Liver (tissue), 9 donors: ENCODE data around the gene FKBP9. TPM values are rescaled to one million over a fixed set of nuclear protein-coding genes. Genes with fewer than 3 reads are reported as not detected.

ENCODE experiments used
- DNase-seq: peaks from one replicate; pipeline ENCODE4 v3.0.0-alpha.2; 2017; ENCODE audit warnings: low spot score
- H3K27ac ChIP-seq, 2 donors: one replicate each; pipeline ENCODE4 v1.7.0; 2013; ENCODE audit warnings: inconsistent platforms in 2 of 2, low read length in 2 of 2, control low read depth in 1 of 2, low read depth in 1 of 2, mild to moderate bottlenecking in 1 of 2
- H3K27me3 ChIP-seq, 4 donors: one replicate each; pipeline versions ENCODE4 v1.6.1 to v1.7.0; 2013; ENCODE audit warnings: low read length in 3 of 4, inconsistent platforms in 1 of 4, mild to moderate bottlenecking in 1 of 4, moderate library complexity in 1 of 4; ENCODE audit not compliant: control insufficient read depth in 4 of 4, insufficient read depth in 4 of 4
- H3K36me3 ChIP-seq, 4 donors: one replicate each; pipeline versions ENCODE4 v1.6.1 to v1.7.0; 2013; ENCODE audit warnings: low read length in 3 of 4, mild to moderate bottlenecking in 3 of 4, low read depth in 1 of 4, moderate library complexity in 1 of 4; ENCODE audit not compliant: control insufficient read depth in 4 of 4, insufficient read depth in 3 of 4
- H3K4me1 ChIP-seq, 4 donors: one replicate each; pipeline versions ENCODE4 v1.6.1 to v1.7.0; 2013; ENCODE audit warnings: low read length in 3 of 4, mild to moderate bottlenecking in 3 of 4, moderate library complexity in 1 of 4; ENCODE audit not compliant: control insufficient read depth in 4 of 4, insufficient read depth in 4 of 4
- H3K4me3 ChIP-seq, 3 donors: one replicate each; pipeline versions ENCODE4 v1.6.1 to v1.7.0; 2013; ENCODE audit warnings: low read length in 3 of 3, control low read depth in 1 of 3, low read depth in 1 of 3, mild to moderate bottlenecking in 1 of 3
- H3K9ac ChIP-seq, 2 donors: one replicate each; pipeline ENCODE4 v1.7.0; 2013; ENCODE audit warnings: low read length in 2 of 2, mild to moderate bottlenecking in 2 of 2, moderate library complexity in 2 of 2, control low read depth in 1 of 2, low read depth in 1 of 2
- H3K9me3 ChIP-seq, 4 donors: one replicate each; pipeline versions ENCODE4 v1.6.1 to v1.7.0; 2013; ENCODE audit warnings: low read length in 3 of 4; ENCODE audit not compliant: control insufficient read depth in 4 of 4
- EGR1 ChIP-seq, 2 donors: IDR thresholded peaks; 2 replicates each; pipeline ENCODE4 v1.6.1; 2016 to 2018; ENCODE audit warnings: antibody characterized with exemption in 2 of 2, low read depth in 2 of 2
- FOXA1 ChIP-seq: IDR thresholded peaks from 2 replicates; pipeline ENCODE4 v1.6.1; 2016; ENCODE audit warnings: antibody characterized with exemption
- FOXA2 ChIP-seq: IDR thresholded peaks from 2 replicates; pipeline ENCODE4 v1.6.1; 2016; ENCODE audit warnings: antibody characterized with exemption
- GABPA ChIP-seq, 2 donors: IDR thresholded peaks in 1 of 2; conservative IDR thresholded peaks in 1 of 2; 2 replicates each; pipeline ENCODE4 v1.6.1; 2016; ENCODE audit warnings: antibody characterized with exemption in 2 of 2, mild to moderate bottlenecking in 1 of 2, moderate library complexity in 1 of 2
- HNF4A ChIP-seq, 2 donors: conservative IDR thresholded peaks; 2 replicates each; pipeline ENCODE4 v1.6.1; 2016; ENCODE audit warnings: antibody characterized with exemption in 2 of 2, mild to moderate bottlenecking in 2 of 2
- HNF4G ChIP-seq: IDR thresholded peaks from 2 replicates; pipeline ENCODE4 v1.6.1; 2016; ENCODE audit warnings: antibody characterized with exemption
- JUND ChIP-seq, 2 donors: IDR thresholded peaks; 2 replicates each; pipeline ENCODE4 v1.6.1; 2016; ENCODE audit warnings: antibody characterized with exemption in 2 of 2
- NR2F2 ChIP-seq: IDR thresholded peaks from 2 replicates; pipeline ENCODE4 v1.6.1; 2016; ENCODE audit warnings: antibody characterized with exemption
- RAD21 ChIP-seq, 2 donors: IDR thresholded peaks; 2 replicates each; pipeline ENCODE4 v1.6.1; 2016; ENCODE audit warnings: antibody characterized with exemption in 2 of 2, mild to moderate bottlenecking in 2 of 2
- RXRA ChIP-seq, 2 donors: IDR thresholded peaks; 2 replicates each; pipeline ENCODE4 v1.6.1; 2017 to 2018; ENCODE audit warnings: antibody characterized with exemption in 2 of 2, mild to moderate bottlenecking in 1 of 2
- SP1 ChIP-seq: IDR thresholded peaks from 2 replicates; pipeline ENCODE4 v1.6.1; 2018; ENCODE audit warnings: antibody characterized with exemption, mild to moderate bottlenecking
- TAF1 ChIP-seq: conservative IDR thresholded peaks from 2 replicates; pipeline ENCODE4 v1.6.1; 2016; ENCODE audit warnings: antibody characterized with exemption, mild to moderate bottlenecking
- YY1 ChIP-seq: IDR thresholded peaks from 2 replicates; pipeline ENCODE4 v1.6.1; 2016; ENCODE audit warnings: antibody characterized with exemption, mild to moderate bottlenecking
- WGBS: extraction: QIAGEN DNeasy Blood & Tissue Kit; methylation state at CpG from one replicate; pipeline ENCODE4 v1.1.7; 2013; 5-methylcytosine and 5-hydroxymethylcytosine counted together
- polyA plus RNA-seq, 2 donors: library from polyadenylated mRNA; stranded (reverse) in 1 of 2; unstranded in 1 of 2; fragments of 200-250 nt in 1 of 2; fragments of >200 nt in 1 of 2; fragmentation: Nextera tagmentation in 1 of 2; extraction: Ambion mirVana in 1 of 2; gene quantifications; one replicate each; pipeline versions ENCODE4 v1.2.1 to v1.2.3, GENCODE V29; 2013 to 2015
- total RNA-seq, 2 donors: library from RNA; depleted of rRNA; stranded (reverse); fragments of >200 nt; gene quantifications; one replicate each; pipeline ENCODE4 v1.2.3, GENCODE V29; 2014
- TF ChIP-seq, protein P1 (sequence below): IDR thresholded peaks from 2 replicates; pipeline ENCODE4 v1.6.1; 2016; ENCODE audit warnings: antibody characterized with exemption
- TF ChIP-seq, protein P2 (sequence below): IDR thresholded peaks from 2 replicates; pipeline ENCODE4 v1.6.1; 2016; ENCODE audit warnings: antibody characterized with exemption, mild to moderate bottlenecking
- TF ChIP-seq, protein P3 (sequence below): fragments of 150-350 bp; IDR thresholded peaks from 2 replicates; pipeline ENCODE4 v1.5.1; 2017; ENCODE audit warnings: improper control_type of control experiment, low read depth, low read length; ENCODE audit not compliant: missing input control
- TF ChIP-seq, protein P4 (sequence below): IDR thresholded peaks from 2 replicates; pipeline ENCODE4 v1.6.1; 2016; ENCODE audit warnings: antibody characterized with exemption
- TF ChIP-seq, protein P5 (sequence below): IDR thresholded peaks from 2 replicates; pipeline ENCODE4 v1.6.1; 2016; ENCODE audit warnings: antibody characterized with exemption
- donor health status: healthy.
- donor health status: healthy.
- donor health status: healthy.
- donor health status: healthy.
- donor health status: healthy.

FKBP9 gene
- total and polyA plus RNA-seq, 4 donors: 13.7 to 44.8 (median 20.2) TPM

DNA sequence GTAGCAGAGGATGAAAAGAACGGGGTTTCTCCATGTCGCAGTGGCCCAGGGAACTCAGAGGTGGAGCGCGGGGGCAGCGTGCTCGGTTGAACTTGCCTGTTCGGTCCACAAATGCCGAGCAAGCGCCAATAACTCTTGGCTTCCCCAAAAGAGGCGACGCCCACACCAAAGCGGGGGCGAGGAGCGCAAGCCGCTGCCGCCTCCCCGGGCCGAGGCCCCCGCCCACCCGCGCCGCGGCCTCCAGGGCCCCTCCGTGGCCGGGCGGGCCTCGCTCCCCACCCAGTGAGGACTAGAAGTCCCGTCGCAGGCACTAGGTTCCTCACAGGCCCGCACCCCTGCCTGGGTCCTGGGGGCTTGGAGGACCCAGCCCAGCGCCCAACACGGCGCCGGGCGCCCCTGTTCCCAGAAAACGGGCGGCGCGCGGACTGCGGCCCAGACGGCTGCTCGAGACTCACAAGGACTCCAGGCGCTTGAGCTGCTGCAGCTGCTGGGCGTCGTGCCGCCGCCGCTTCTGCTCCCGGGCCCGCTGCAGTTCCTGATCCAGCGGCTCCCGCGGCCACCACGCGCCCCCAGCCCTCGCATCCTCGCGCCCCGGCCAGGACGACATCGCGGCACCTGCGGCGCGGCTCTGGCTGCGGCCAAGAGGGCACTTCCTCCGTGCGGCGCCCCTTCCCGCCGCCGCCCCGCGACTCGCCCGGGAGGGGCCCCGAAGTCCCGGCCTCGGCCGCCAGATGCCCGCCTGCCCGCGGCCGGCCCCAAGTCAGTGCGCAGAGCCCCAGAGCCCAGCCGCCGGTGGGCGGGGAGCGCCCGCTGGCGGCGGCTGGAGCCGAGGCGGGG, 14.6 kb upstream of the FKBP9 start:
- peaks cover 0 to 11% (median 4%) of the 10 kb centered on the region in 4 donors for H3K4me1 ChIP-seq
- H3K27ac ChIP-seq: peak overlapping the region; percentile 86 to 91

More for the DNA sequence above, 14.6 kb upstream of the FKBP9 start:
- H3K9me3 ChIP-seq: peaks cover 0 to 2% (median 0%) of the 10 kb centered on the region in 4 donors
- peak overlapping the region; percentile 51 to 83 (median 83) for H3K4me3 ChIP-seq
- H3K27me3 ChIP-seq: no peaks in the 10 kb centered on the region
- DNase-seq: peak; percentile 81
- TF ChIP-seq GABPA (IDR thresholded peaks at IDR 0.05 in 1 of 2, conservative IDR thresholded peaks at IDR 0.05 in 1 of 2): no peak
- TF ChIP-seq RAD21 (IDR thresholded peaks at IDR 0.05): peak; percentile 61 to 62
- no peak for TF ChIP-seq HNF4A (conservative IDR thresholded peaks at IDR 0.05)
- peak in 1 of 2 donors; percentile 73 for TF ChIP-seq EGR1 (IDR thresholded peaks at IDR 0.05; ENCODE audit: low read depth in 2 of 2)
- TF ChIP-seq HNF4G: no peak
- TF ChIP-seq, protein P1, sequence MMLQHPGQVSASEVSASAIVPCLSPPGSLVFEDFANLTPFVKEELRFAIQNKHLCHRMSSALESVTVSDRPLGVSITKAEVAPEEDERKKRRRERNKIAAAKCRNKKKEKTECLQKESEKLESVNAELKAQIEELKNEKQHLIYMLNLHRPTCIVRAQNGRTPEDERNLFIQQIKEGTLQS: no peak
- TF ChIP-seq NR2F2: no peak
- no peak for TF ChIP-seq FOXA1
- TF ChIP-seq, protein P2, sequence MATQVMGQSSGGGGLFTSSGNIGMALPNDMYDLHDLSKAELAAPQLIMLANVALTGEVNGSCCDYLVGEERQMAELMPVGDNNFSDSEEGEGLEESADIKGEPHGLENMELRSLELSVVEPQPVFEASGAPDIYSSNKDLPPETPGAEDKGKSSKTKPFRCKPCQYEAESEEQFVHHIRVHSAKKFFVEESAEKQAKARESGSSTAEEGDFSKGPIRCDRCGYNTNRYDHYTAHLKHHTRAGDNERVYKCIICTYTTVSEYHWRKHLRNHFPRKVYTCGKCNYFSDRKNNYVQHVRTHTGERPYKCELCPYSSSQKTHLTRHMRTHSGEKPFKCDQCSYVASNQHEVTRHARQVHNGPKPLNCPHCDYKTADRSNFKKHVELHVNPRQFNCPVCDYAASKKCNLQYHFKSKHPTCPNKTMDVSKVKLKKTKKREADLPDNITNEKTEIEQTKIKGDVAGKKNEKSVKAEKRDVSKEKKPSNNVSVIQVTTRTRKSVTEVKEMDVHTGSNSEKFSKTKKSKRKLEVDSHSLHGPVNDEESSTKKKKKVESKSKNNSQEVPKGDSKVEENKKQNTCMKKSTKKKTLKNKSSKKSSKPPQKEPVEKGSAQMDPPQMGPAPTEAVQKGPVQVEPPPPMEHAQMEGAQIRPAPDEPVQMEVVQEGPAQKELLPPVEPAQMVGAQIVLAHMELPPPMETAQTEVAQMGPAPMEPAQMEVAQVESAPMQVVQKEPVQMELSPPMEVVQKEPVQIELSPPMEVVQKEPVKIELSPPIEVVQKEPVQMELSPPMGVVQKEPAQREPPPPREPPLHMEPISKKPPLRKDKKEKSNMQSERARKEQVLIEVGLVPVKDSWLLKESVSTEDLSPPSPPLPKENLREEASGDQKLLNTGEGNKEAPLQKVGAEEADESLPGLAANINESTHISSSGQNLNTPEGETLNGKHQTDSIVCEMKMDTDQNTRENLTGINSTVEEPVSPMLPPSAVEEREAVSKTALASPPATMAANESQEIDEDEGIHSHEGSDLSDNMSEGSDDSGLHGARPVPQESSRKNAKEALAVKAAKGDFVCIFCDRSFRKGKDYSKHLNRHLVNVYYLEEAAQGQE: no peak
- no peak for TF ChIP-seq YY1
- TF ChIP-seq, protein P3, sequence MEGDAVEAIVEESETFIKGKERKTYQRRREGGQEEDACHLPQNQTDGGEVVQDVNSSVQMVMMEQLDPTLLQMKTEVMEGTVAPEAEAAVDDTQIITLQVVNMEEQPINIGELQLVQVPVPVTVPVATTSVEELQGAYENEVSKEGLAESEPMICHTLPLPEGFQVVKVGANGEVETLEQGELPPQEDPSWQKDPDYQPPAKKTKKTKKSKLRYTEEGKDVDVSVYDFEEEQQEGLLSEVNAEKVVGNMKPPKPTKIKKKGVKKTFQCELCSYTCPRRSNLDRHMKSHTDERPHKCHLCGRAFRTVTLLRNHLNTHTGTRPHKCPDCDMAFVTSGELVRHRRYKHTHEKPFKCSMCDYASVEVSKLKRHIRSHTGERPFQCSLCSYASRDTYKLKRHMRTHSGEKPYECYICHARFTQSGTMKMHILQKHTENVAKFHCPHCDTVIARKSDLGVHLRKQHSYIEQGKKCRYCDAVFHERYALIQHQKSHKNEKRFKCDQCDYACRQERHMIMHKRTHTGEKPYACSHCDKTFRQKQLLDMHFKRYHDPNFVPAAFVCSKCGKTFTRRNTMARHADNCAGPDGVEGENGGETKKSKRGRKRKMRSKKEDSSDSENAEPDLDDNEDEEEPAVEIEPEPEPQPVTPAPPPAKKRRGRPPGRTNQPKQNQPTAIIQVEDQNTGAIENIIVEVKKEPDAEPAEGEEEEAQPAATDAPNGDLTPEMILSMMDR: peak; percentile 59
- no peak for TF ChIP-seq JUND (IDR thresholded peaks at IDR 0.05)
- TF ChIP-seq SP1: no peak
- TF ChIP-seq, protein P4, sequence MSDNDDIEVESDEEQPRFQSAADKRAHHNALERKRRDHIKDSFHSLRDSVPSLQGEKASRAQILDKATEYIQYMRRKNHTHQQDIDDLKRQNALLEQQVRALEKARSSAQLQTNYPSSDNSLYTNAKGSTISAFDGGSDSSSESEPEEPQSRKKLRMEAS: no peak
- TF ChIP-seq FOXA2: no peak
- no peak for TF ChIP-seq TAF1
- TF ChIP-seq, protein P5, sequence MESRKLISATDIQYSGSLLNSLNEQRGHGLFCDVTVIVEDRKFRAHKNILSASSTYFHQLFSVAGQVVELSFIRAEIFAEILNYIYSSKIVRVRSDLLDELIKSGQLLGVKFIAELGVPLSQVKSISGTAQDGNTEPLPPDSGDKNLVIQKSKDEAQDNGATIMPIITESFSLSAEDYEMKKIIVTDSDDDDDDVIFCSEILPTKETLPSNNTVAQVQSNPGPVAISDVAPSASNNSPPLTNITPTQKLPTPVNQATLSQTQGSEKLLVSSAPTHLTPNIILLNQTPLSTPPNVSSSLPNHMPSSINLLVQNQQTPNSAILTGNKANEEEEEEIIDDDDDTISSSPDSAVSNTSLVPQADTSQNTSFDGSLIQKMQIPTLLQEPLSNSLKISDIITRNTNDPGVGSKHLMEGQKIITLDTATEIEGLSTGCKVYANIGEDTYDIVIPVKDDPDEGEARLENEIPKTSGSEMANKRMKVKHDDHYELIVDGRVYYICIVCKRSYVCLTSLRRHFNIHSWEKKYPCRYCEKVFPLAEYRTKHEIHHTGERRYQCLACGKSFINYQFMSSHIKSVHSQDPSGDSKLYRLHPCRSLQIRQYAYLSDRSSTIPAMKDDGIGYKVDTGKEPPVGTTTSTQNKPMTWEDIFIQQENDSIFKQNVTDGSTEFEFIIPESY: no peak
- TF ChIP-seq RXRA (IDR thresholded peaks at IDR 0.05): peak in 1 of 2 donors; percentile 28
- peak overlapping the region; percentile 59 to 77 for H3K9ac ChIP-seq
- whole genome bisulfite sequencing: under 1% methylated on average over 95 of the region's 95 CpGs
- no peaks in the 10 kb centered on the region for H3K36me3 ChIP-seq
